ENCODE data around the gene MRGPRF. TPM values are rescaled to one million over a fixed set of nuclear protein-coding genes. Genes with fewer than 3 reads are reported as not detected.

MRGPRF gene
- total RNA-seq, 4 donors from 2014 or later = 4.2 to 21.9 (median 5.2) TPM

DNA sequence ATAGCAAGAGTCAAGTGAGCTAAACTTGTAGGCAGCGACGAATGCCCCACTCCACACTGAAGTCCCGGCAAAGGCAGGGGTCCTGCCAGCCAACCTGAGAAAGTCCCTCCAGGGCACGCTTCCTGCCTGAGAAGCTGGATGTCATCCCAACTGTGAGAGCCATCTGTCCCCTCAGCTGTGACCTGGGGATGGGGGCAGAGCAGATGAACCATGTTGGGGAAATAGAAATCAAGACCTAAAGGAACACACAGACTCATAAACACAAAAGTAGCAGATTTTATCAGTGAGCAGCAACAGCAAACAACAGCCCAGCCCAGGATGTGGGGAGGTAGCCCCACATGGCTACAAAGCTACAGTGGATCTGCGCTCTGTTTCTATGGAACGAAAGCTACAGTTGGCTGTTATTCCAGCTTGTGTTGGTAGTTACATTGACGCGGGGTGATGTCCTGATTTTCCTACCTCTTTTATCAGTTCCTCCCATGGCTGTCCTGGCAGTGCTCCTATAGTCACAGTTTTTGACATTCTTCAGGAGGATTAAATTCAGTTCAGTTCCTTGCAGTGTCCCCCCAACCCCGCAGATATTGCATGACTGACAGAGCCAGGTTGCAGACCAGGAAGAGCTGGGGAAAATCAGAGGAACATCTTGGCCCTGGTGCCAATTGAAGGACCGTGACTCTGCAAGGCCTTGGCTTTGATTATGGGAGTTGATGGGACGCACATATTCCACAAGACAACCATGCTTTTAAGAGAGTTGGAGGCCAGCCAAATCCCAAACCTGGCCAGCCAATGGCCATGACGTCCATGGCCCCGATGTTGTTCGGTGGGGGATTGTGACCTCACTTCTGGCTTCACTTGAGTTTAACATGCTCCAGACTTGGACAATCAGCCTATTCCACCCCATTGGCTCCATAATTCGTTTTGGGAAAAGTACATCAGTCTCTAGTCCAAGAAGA, 46.9 kb downstream of the MRGPRF start:
- Histone ChIP-seq H3K4me3 (no peak overlapping the region), H3K4me1 (no peaks in the 10 kb centered on the region), H3K36me3 (no peaks in the 10 kb centered on the region), H3K9me3 (no peaks in the 10 kb centered on the region), H3K27ac (no peak overlapping the region), H3K27me3 (no peaks in the 10 kb centered on the region)
- TF ChIP-seq POLR2A (IDR thresholded peaks at IDR 0.05) = no peak
- TF ChIP-seq, protein P1, sequence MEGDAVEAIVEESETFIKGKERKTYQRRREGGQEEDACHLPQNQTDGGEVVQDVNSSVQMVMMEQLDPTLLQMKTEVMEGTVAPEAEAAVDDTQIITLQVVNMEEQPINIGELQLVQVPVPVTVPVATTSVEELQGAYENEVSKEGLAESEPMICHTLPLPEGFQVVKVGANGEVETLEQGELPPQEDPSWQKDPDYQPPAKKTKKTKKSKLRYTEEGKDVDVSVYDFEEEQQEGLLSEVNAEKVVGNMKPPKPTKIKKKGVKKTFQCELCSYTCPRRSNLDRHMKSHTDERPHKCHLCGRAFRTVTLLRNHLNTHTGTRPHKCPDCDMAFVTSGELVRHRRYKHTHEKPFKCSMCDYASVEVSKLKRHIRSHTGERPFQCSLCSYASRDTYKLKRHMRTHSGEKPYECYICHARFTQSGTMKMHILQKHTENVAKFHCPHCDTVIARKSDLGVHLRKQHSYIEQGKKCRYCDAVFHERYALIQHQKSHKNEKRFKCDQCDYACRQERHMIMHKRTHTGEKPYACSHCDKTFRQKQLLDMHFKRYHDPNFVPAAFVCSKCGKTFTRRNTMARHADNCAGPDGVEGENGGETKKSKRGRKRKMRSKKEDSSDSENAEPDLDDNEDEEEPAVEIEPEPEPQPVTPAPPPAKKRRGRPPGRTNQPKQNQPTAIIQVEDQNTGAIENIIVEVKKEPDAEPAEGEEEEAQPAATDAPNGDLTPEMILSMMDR (IDR thresholded peaks at IDR 0.05) = no peak
- DNase-seq = peak in 1 of 3 donors; percentile 41

DNA sequence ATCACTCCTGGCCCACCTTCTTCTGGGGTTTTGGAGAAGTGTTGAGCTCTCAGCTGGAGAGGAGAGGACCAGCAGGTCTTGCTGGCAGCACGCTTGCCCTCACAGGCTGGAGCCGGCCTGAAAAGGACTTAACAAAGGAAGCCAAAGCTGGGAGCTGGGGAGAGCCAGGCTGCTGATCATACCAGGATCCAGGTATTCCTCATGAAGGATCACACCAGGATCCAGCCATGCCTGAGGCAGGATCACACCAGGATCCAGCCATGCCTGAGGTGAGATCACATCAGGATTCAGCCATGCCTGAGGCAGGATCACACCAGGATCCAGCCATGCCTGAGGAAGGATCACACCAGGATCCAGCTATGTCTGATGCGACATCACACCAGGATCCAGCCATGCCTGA, 49.3 kb downstream of the MRGPRF start:
- Histone ChIP-seq H3K9me3 (no peaks in the 10 kb centered on the region), H3K36me3 (no peaks in the 10 kb centered on the region), H3K4me1 (no peaks in the 10 kb centered on the region), H3K4me3 (no peak overlapping the region), H3K27me3 (no peaks in the 10 kb centered on the region), H3K27ac (no peak overlapping the region)
- peak in 1 of 3 donors; percentile 35 for DNase-seq
- no peak for TF ChIP-seq POLR2A (IDR thresholded peaks at IDR 0.05)

DNA sequence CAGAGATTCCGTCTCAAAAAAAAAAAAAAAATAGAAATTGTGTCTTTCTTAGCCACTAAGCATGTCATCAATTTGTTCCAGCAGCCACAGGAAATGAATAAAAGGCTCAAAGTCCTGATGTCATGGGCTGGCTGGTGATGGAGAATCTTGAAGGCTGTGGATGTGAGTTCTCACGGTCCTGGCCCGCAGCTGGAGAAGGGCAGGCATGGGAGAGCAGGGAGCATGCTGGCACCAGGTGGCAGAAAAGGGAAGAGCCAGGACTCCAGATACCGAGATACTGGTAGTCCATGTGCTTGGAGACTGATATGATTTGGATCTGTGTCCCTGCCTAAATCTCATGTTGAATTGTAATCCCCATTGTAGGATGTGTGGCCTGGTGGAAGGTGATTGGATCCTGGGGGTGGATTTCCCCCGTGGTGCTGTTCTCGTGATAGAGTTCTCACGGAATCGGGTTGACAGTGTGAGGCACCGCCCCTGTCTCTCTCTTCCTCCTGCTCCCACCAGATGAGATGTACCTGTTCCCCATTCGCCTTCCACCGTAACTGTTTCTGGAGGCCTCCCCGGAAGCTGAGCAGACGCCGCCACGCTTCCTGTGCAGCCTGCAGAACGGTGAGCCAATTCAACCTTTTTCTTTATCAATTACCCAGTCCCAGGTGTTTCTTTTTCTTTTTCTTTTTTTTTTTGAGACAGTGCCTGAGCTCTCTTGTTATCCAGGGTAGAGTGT, 50.4 kb downstream of the MRGPRF start:
- peak in 1 of 3 donors; percentile 22 for DNase-seq
- no peak for TF ChIP-seq POLR2A (IDR thresholded peaks at IDR 0.05)
- TF ChIP-seq, protein P1 (IDR thresholded peaks at IDR 0.05) = peak in 1 of 6 experiments; percentile 7

DNA sequence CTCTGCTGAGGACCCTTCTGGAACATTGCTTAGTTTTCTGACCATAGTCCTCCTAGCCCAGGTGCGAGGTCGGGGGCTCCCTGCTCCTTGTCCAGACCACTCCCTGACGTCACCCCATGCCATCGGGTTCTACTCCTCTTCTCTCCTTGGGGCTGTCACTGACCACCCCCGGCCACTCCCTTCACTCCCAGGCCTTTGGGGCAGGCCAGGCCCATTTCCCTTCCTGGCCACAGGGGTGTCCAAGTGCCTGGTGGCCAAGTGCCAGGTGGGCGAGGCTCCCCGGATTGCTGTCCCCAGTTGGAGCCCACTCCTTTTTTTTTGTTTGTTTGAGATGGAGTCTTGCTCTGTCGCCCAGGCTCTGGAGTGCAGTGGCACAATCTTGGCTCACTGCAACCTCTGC, 51.8 kb downstream of the MRGPRF start:
- TF ChIP-seq POLR2A (IDR thresholded peaks at IDR 0.05) = no peak
- TF ChIP-seq, protein P1 (IDR thresholded peaks at IDR 0.05) = no peak
- Histone ChIP-seq H3K4me3 (no peak overlapping the region), H3K9me3 (no peaks in the 10 kb centered on the region), H3K27ac (no peak overlapping the region), H3K27me3 (no peaks in the 10 kb centered on the region), H3K36me3 (no peaks in the 10 kb centered on the region), H3K4me1 (peaks cover 0 to 6% (median 0%) of the 10 kb centered on the region in 4 donors)
- no peak for DNase-seq

More for the DNA sequence above, 50.4 kb downstream of the MRGPRF start:
- Histone ChIP-seq H3K36me3 (no peaks in the 10 kb centered on the region), H3K27ac (no peak overlapping the region), H3K4me1 (no peaks in the 10 kb centered on the region), H3K4me3 (no peak overlapping the region), H3K9me3 (no peaks in the 10 kb centered on the region), H3K27me3 (no peaks in the 10 kb centered on the region)

DNA sequence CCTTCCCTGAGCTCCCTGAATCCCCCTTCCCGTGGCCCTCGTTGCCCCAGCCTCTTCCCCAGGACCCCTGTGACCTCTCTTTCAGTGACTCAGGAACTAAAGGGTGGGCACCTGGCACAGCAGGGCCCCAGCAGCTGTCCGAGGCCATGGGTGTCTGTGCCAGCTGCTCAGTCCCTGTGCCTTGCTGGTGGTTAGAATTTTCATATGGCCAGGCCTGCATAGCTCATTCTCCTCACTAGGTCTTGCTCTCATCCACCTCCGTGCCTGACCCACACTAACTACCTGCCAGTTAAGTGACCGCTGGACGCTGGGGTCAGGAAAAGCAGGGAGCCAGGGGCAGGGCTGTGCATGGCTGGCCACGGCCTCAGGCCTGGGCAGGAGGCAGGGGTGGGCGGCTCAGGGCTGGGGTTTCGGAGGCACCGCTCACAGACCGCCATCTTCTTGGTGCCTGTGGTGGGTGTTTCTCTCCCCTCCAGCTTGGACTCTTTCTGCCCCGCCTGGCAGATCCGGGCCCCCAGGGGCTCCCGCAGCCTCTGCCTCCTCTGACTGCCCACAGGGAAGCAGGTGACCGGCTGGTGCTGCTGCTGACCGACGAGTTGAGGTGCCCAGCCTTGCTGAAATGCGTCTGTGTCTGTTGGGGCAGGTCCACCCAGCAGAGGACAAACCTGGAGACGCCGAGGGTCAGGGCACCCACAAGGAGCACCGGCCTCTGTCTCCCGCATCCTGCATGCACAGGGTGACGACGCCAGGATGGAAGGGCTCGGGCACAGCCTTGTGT, 52.6 kb downstream of the MRGPRF start:
- Histone ChIP-seq H3K4me1 (peaks cover 0 to 11% (median 0%) of the 10 kb centered on the region in 4 donors), H3K4me3 (no peak overlapping the region), H3K9me3 (no peaks in the 10 kb centered on the region), H3K36me3 (no peaks in the 10 kb centered on the region), H3K27me3 (no peaks in the 10 kb centered on the region), H3K27ac (no peak overlapping the region)
- TF ChIP-seq POLR2A (IDR thresholded peaks at IDR 0.05) = no peak
- TF ChIP-seq, protein P1 (IDR thresholded peaks at IDR 0.05) = no peak
- peak in 1 of 3 donors; percentile 34 for DNase-seq

Data from Peyer's patch (tissue), 4 donors.